Liver (tissue), 9 donors: Measurements from ENCODE around the gene HNF4A. TPM values are rescaled to one million over a fixed set of nuclear protein-coding genes. Genes with fewer than 3 reads are reported as not detected.

Experiments used
- DNase-seq: peaks from one replicate; pipeline ENCODE4 v3.0.0-alpha.2; 2017; ENCODE audit warnings: low spot score
- H3K27ac ChIP-seq, 2 donors: one replicate each; pipeline ENCODE4 v1.7.0; 2013; ENCODE audit warnings: inconsistent platforms in 2 of 2, low read length in 2 of 2, control low read depth in 1 of 2, low read depth in 1 of 2, mild to moderate bottlenecking in 1 of 2
- H3K27me3 ChIP-seq, 4 donors: one replicate each; pipeline versions ENCODE4 v1.6.1 to v1.7.0; 2013; ENCODE audit warnings: low read length in 3 of 4, inconsistent platforms in 1 of 4, mild to moderate bottlenecking in 1 of 4, moderate library complexity in 1 of 4; ENCODE audit not compliant: control insufficient read depth in 4 of 4, insufficient read depth in 4 of 4
- H3K36me3 ChIP-seq, 4 donors: one replicate each; pipeline versions ENCODE4 v1.6.1 to v1.7.0; 2013; ENCODE audit warnings: low read length in 3 of 4, mild to moderate bottlenecking in 3 of 4, low read depth in 1 of 4, moderate library complexity in 1 of 4; ENCODE audit not compliant: control insufficient read depth in 4 of 4, insufficient read depth in 3 of 4
- H3K4me1 ChIP-seq, 4 donors: one replicate each; pipeline versions ENCODE4 v1.6.1 to v1.7.0; 2013; ENCODE audit warnings: low read length in 3 of 4, mild to moderate bottlenecking in 3 of 4, moderate library complexity in 1 of 4; ENCODE audit not compliant: control insufficient read depth in 4 of 4, insufficient read depth in 4 of 4
- H3K4me3 ChIP-seq, 3 donors: one replicate each; pipeline versions ENCODE4 v1.6.1 to v1.7.0; 2013; ENCODE audit warnings: low read length in 3 of 3, control low read depth in 1 of 3, low read depth in 1 of 3, mild to moderate bottlenecking in 1 of 3
- H3K9ac ChIP-seq, 2 donors: one replicate each; pipeline ENCODE4 v1.7.0; 2013; ENCODE audit warnings: low read length in 2 of 2, mild to moderate bottlenecking in 2 of 2, moderate library complexity in 2 of 2, control low read depth in 1 of 2, low read depth in 1 of 2
- H3K9me3 ChIP-seq, 4 donors: one replicate each; pipeline versions ENCODE4 v1.6.1 to v1.7.0; 2013; ENCODE audit warnings: low read length in 3 of 4; ENCODE audit not compliant: control insufficient read depth in 4 of 4
- CTCF ChIP-seq: fragments of 150-350 bp; IDR thresholded peaks from 2 replicates; pipeline ENCODE4 v1.5.1; 2017; ENCODE audit warnings: improper control_type of control experiment, low read depth, low read length; ENCODE audit not compliant: missing input control
- FOXA1 ChIP-seq: IDR thresholded peaks from 2 replicates; pipeline ENCODE4 v1.6.1; 2016; ENCODE audit warnings: antibody characterized with exemption
- FOXA2 ChIP-seq: IDR thresholded peaks from 2 replicates; pipeline ENCODE4 v1.6.1; 2016; ENCODE audit warnings: antibody characterized with exemption
- HNF4A ChIP-seq, 2 donors: conservative IDR thresholded peaks; 2 replicates each; pipeline ENCODE4 v1.6.1; 2016; ENCODE audit warnings: antibody characterized with exemption in 2 of 2, mild to moderate bottlenecking in 2 of 2
- JUND ChIP-seq, 2 donors: IDR thresholded peaks; 2 replicates each; pipeline ENCODE4 v1.6.1; 2016; ENCODE audit warnings: antibody characterized with exemption in 2 of 2
- NR2F2 ChIP-seq: IDR thresholded peaks from 2 replicates; pipeline ENCODE4 v1.6.1; 2016; ENCODE audit warnings: antibody characterized with exemption
- RAD21 ChIP-seq, 2 donors: IDR thresholded peaks; 2 replicates each; pipeline ENCODE4 v1.6.1; 2016; ENCODE audit warnings: antibody characterized with exemption in 2 of 2, mild to moderate bottlenecking in 2 of 2
- REST ChIP-seq: IDR thresholded peaks from 2 replicates; pipeline ENCODE4 v1.6.1; 2016; ENCODE audit warnings: antibody characterized with exemption, mild to moderate bottlenecking
- RXRA ChIP-seq, 2 donors: IDR thresholded peaks; 2 replicates each; pipeline ENCODE4 v1.6.1; 2017 to 2018; ENCODE audit warnings: antibody characterized with exemption in 2 of 2, mild to moderate bottlenecking in 1 of 2
- TAF1 ChIP-seq: conservative IDR thresholded peaks from 2 replicates; pipeline ENCODE4 v1.6.1; 2016; ENCODE audit warnings: antibody characterized with exemption, mild to moderate bottlenecking
- YY1 ChIP-seq: IDR thresholded peaks from 2 replicates; pipeline ENCODE4 v1.6.1; 2016; ENCODE audit warnings: antibody characterized with exemption, mild to moderate bottlenecking
- WGBS: extraction: QIAGEN DNeasy Blood & Tissue Kit; methylation state at CpG from one replicate; pipeline ENCODE4 v1.1.7; 2013; 5-methylcytosine and 5-hydroxymethylcytosine counted together
- polyA plus RNA-seq, 2 donors: library from polyadenylated mRNA; stranded (reverse) in 1 of 2; unstranded in 1 of 2; fragments of 200-250 nt in 1 of 2; fragments of >200 nt in 1 of 2; fragmentation: Nextera tagmentation in 1 of 2; extraction: Ambion mirVana in 1 of 2; gene quantifications; one replicate each; pipeline versions ENCODE4 v1.2.1 to v1.2.3, GENCODE V29; 2013 to 2015
- total RNA-seq, 2 donors: library from RNA; depleted of rRNA; stranded (reverse); fragments of >200 nt; gene quantifications; one replicate each; pipeline ENCODE4 v1.2.3, GENCODE V29; 2014
- TF ChIP-seq, protein P1 (sequence below): IDR thresholded peaks from 2 replicates; pipeline ENCODE4 v1.6.1; 2016; ENCODE audit warnings: antibody characterized with exemption
- TF ChIP-seq, protein P2 (sequence below): IDR thresholded peaks from 2 replicates; pipeline ENCODE4 v1.6.1; 2016; ENCODE audit warnings: antibody characterized with exemption
- donor health status: healthy.
- donor health status: healthy.
- donor health status: healthy.
- donor health status: healthy.
- donor health status: healthy.

HNF4A gene
- total and polyA plus RNA-seq, 4 donors = 51.7 to 171 (median 86.0) TPM

GRCh38 chr20:44396369-44397130 lies 41.1 kb downstream of the HNF4A start:
- H3K36me3 ChIP-seq = peaks cover 0 to 2% (median 0%) of the 10 kb centered on the region in 4 donors
- no peak overlapping the region for H3K4me3 ChIP-seq
- no peaks in the 10 kb centered on the region for H3K9me3 ChIP-seq
- no peaks in the 10 kb centered on the region for H3K27me3 ChIP-seq
- H3K4me1 ChIP-seq = peaks cover 12 to 71% (median 43%) of the 10 kb centered on the region in 4 donors
- TF ChIP-seq HNF4A (conservative IDR thresholded peaks at IDR 0.05) = no peak
- TF ChIP-seq RXRA (IDR thresholded peaks at IDR 0.05) = peak in 1 of 2 donors; percentile 17
- TF ChIP-seq FOXA1 = no peak
- peak; percentile 98 for TF ChIP-seq REST
- no peak for TF ChIP-seq NR2F2
- no peak for TF ChIP-seq CTCF
- TF ChIP-seq, protein P1, sequence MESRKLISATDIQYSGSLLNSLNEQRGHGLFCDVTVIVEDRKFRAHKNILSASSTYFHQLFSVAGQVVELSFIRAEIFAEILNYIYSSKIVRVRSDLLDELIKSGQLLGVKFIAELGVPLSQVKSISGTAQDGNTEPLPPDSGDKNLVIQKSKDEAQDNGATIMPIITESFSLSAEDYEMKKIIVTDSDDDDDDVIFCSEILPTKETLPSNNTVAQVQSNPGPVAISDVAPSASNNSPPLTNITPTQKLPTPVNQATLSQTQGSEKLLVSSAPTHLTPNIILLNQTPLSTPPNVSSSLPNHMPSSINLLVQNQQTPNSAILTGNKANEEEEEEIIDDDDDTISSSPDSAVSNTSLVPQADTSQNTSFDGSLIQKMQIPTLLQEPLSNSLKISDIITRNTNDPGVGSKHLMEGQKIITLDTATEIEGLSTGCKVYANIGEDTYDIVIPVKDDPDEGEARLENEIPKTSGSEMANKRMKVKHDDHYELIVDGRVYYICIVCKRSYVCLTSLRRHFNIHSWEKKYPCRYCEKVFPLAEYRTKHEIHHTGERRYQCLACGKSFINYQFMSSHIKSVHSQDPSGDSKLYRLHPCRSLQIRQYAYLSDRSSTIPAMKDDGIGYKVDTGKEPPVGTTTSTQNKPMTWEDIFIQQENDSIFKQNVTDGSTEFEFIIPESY = no peak
- H3K27ac ChIP-seq = peak overlapping the region; percentile 91 to 93
- WGBS = 61% methylated on average over 8 of the region's 8 CpGs
- H3K9ac ChIP-seq = no peak overlapping the region
- DNase-seq = no peak

- no peaks in the 10 kb centered on the region for H3K27me3 ChIP-seq
- H3K27ac ChIP-seq = peak overlapping the region in 1 of 2 donors; percentile 17
- DNase-seq = no peak
- peaks cover 0 to 3% (median 0%) of the 10 kb centered on the region in 4 donors for H3K36me3 ChIP-seq
- H3K4me3 ChIP-seq = no peak overlapping the region
- no peak overlapping the region for H3K9ac ChIP-seq
- H3K4me1 ChIP-seq = peaks cover 5 to 61% (median 36%) of the 10 kb centered on the region in 4 donors
- 86% methylated on average over 2 of the region's 2 CpGs for WGBS
- no peaks in the 10 kb centered on the region for H3K9me3 ChIP-seq
- no peak for TF ChIP-seq FOXA2
- TF ChIP-seq RXRA (IDR thresholded peaks at IDR 0.05) = no peak
- TF ChIP-seq, protein P2, sequence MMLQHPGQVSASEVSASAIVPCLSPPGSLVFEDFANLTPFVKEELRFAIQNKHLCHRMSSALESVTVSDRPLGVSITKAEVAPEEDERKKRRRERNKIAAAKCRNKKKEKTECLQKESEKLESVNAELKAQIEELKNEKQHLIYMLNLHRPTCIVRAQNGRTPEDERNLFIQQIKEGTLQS = no peak
- TF ChIP-seq, protein P1 = no peak
- TF ChIP-seq YY1 = no peak
- TF ChIP-seq TAF1 = no peak
- no peak for TF ChIP-seq CTCF
- TF ChIP-seq HNF4A (conservative IDR thresholded peaks at IDR 0.05) = no peak
- no peak for TF ChIP-seq JUND (IDR thresholded peaks at IDR 0.05)
- no peak for TF ChIP-seq REST
- TF ChIP-seq RAD21 (IDR thresholded peaks at IDR 0.05) = no peak
Measured at GRCh38 chr20:44398335-44398734, 42.8 kb downstream of the HNF4A start.
